Stimulated activated CD4-positive, alpha-beta T cell treated with anti-CD3 and anti-CD28 coated beads, Interleukin-1b, Interleukin-23, amount 100 ng/mL, for 4 hours (primary cell): Measurements from ENCODE around the gene TNRC18.
"Not testable (repeated sequence)": the region's sequence is repeated elsewhere in the genome, so short reads cannot be mapped to it uniquely, and the experiment has no call there.

Experiments used
- DNase-seq, 2 donors: peaks; one replicate each; pipeline ENCODE4 v3.0.0-alpha.2; 2020; ENCODE audit warnings: low read depth in 2 of 2

The TNRC18 gene, protein sequence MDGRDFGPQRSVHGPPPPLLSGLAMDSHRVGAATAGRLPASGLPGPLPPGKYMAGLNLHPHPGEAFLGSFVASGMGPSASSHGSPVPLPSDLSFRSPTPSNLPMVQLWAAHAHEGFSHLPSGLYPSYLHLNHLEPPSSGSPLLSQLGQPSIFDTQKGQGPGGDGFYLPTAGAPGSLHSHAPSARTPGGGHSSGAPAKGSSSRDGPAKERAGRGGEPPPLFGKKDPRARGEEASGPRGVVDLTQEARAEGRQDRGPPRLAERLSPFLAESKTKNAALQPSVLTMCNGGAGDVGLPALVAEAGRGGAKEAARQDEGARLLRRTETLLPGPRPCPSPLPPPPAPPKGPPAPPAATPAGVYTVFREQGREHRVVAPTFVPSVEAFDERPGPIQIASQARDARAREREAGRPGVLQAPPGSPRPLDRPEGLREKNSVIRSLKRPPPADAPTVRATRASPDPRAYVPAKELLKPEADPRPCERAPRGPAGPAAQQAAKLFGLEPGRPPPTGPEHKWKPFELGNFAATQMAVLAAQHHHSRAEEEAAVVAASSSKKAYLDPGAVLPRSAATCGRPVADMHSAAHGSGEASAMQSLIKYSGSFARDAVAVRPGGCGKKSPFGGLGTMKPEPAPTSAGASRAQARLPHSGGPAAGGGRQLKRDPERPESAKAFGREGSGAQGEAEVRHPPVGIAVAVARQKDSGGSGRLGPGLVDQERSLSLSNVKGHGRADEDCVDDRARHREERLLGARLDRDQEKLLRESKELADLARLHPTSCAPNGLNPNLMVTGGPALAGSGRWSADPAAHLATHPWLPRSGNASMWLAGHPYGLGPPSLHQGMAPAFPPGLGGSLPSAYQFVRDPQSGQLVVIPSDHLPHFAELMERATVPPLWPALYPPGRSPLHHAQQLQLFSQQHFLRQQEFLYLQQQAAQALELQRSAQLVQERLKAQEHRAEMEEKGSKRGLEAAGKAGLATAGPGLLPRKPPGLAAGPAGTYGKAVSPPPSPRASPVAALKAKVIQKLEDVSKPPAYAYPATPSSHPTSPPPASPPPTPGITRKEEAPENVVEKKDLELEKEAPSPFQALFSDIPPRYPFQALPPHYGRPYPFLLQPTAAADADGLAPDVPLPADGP (N-terminal part only)

DNA sequence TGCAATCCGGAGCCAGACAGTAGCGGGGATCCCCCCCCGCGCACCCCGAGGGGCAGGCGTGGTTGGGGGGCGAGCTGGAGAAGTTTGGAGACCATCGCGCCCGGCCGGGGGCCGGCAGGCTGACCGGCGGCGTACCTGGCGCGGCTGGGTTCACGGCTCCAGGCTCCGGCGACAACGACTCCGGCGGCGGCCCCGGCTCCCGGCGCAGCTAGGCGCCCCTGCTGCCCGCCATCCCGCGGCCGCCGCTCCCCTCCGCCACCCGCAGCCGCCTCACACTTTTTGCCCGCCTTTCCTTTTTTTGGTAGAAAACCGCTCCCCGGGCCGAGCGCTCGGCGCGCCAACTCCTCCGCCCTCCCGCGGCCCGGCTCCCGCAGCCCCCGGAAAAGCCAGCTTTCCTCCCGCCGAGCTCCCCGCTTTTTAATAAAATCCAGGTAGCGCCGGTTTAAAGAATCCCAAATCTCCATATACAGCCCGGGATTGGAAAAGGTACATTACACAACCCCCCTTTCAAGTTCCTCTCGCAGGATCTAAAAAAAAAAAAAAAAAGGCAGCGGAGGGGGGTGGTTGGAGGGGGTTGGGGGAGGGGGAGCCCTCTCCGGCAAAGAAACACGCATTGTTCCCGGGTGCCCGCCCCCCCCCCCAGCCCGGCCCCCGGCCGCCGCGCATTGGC lies at the start of gene TNRC18:
Gene TNRC18 (minus strand): TSS at position 529 of the 670 bp plus-strand sequence. CDS start 2,588 bp downstream, outside the sequence.
- DNase-seq = no peak

DNA sequence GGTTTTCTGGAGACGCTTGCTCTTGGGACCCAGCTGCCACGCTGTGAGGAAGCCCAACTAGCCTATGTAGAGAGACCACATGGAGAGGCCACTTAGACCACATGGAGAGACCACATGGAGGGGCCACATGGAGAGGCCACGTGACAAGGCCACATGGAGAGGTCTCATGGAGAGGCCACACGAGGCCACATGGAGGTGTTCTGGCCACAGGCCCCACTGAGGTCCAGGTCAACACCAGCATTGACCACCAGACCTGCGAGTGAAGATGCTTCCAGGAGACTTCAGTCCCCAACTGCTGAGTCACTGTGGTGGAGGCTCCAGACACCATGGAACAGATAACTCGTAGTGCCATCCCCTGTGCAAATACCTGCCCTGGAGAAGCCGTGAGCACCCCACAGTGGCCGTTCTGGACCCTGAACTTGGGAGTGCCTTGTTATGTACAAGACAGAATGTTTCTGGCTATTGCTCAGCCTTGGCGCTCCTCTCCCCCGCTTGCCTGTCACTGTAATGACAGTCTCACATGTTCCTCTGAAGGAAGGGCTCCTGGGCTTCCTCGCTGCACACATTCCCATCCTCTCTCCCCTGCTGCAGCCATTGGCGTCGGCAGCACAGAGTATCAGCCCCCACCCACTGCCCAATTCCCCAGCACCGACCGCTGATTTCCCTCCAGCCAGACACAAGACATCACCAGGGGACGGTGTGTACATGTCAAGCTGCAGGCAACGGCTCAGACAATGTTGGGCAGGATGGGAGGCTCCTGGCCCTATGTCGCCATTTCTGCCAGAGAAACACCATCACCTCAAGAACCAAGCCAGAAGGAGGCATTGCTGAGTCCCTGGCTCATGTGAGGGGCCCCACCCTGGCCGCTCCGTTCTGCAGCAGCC lies 49.0 kb upstream of the TNRC18 start:
- DNase-seq = no peak

DNA sequence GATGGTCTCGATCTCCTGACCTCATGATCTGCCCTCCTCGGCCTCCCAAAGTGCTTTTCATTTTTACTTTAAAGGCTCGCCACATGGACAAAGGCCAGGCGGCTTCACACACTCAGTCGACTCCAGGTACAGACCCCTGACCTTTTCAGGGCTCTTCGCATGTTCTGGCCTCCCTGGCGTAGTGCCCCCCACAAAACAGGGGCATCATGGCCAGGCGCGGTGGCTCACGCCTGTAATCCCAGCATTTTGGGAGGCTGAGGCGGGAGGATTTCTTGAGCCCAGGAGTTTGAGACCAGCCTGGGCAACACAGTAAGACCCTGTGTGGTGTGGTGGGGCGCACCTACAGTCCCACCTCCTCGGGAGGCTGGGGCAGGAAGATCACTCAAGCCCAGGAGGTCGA lies 48.0 kb upstream of the TNRC18 start:
- not testable (repeated sequence) for DNase-seq

GRCh38 chr7:5470816-5471215 lies 47.2 kb upstream of the TNRC18 start:
- no peak for DNase-seq

GRCh38 chr7:5470167-5470532 lies 46.5 kb upstream of the TNRC18 start:
- DNase-seq = no peak

DNA sequence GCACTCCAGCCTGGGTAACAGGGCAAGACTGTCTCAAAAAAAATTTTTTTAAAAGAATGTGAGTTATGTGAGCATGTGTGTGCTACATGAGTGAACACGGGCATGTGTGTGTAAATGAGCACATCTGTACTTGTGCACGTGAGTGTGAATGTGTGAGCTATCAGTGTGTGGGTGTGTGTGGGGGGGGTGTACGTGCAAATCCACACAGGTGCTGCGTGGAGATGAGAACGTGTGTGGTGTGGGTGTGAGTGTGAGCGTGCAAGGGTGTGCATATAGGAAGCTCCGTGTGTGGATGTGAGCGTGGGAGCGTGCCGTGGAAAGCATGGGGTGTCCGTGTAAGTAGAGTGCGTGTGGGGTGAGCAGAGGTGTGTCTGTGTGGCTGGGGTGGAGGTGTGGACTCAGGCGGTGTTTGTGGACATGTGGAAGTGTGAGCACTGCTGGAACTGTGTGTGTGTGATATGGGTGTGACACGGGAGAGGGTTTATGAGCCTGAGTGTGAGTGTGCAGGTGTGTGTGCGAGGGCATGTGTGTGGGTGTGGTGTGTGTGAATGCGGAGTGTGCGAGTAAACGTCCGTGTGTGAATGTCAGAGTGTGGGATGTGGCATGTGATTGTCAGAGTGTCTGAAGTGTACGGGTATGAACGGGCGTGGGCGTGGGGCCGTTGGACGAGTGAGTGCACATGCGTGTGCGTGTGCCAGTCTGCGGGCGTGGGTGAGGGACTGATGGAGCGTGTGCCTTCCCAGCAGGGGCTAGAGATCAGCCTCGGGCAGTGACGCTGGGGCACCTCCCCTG lies 45.9 kb upstream of the TNRC18 start:
- DNase-seq = no peak

DNA sequence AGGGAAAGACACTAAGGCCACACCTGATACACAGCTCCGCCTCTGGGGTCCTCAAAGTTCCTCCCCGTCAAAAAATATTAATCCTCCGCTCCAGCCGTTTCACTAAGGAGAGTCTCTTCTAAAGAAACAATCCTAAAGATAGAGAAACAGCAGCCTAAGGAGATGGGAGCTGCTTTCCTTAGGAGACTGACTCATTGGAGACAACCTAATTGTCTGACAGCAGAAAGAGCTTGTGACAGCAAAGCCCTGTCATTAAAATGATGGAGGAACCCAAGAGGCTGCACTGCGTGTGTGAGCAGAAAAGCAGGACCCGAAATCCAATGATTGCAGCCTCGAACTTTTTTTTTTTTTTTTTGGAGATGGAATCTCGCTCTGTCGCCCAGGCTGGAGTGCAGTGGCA lies 44.0 kb upstream of the TNRC18 start:
- no peak for DNase-seq

DNA sequence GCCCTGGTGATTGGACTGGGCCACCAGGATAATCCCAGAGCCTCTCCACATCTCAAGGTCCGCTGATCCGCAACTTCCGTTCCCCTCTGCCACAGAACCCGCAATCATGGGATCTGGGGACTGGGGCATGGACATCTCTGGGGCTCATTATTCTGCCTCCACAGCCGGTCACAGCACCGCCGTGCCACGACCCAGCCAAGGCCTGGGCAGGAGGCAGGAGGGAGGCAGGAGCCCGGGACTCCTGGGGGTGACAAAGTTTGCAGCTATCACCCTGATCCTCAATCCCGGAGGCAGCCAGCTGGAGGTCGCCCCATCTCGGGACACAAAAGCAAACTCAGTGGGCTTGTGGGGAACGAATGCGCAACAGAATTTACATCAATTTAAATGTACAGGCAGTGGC lies 42.9 kb upstream of the TNRC18 start:
- DNase-seq = no peak

DNA sequence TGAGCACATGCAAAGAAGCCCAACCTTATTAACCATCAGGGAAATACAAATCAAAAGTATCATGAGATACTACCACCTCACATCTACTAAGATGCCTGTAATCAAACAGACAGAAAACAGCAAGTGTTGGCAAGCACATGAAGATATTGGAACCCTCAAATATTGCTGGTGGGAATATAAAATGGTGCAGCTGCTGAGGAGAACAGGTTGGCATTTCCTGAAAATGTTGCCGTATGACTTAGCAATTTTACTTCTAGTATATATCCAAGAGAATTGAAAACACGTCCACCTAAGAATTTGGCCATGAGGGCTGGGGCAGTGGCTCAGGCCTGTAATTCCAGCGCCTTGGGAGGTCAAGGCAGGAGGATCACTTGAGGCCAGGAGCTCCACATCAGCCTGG lies 39.4 kb upstream of the TNRC18 start:
- no peak for DNase-seq

DNA sequence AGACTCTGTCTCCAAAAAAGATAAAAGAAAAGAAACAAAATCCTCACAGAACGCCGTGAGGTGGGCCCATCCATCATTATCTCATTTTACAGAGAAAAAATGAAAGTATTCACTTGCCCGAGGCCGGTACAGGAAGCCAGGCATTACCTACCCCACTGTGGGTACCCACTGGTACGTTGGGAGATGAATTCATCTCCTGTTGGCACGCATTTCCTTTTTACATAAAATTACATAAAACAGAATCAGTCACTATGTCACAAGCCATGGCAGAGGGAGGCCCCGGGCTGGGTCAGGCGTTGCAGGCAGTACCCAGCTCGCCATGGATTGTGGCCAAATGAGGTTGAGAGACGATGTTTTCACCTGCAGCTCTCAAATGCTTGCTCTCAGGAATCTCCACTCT lies 38.6 kb upstream of the TNRC18 start:
- DNase-seq = no peak

GRCh38 chr7:5458921-5459480 lies 35.4 kb upstream of the TNRC18 start:
- DNase-seq = no peak

- no peak for DNase-seq
These were observed 33.7 kb upstream of the TNRC18 start for GRCh38 chr7:5457245-5457735.

GRCh38 chr7:5456409-5456808 lies 32.8 kb upstream of the TNRC18 start:
- DNase-seq = no peak

- no peak for DNase-seq
These were observed 32.1 kb upstream of the TNRC18 start for GRCh38 chr7:5455581-5456219.

GRCh38 chr7:5455175-5455574 lies 31.5 kb upstream of the TNRC18 start:
- no peak for DNase-seq

DNA sequence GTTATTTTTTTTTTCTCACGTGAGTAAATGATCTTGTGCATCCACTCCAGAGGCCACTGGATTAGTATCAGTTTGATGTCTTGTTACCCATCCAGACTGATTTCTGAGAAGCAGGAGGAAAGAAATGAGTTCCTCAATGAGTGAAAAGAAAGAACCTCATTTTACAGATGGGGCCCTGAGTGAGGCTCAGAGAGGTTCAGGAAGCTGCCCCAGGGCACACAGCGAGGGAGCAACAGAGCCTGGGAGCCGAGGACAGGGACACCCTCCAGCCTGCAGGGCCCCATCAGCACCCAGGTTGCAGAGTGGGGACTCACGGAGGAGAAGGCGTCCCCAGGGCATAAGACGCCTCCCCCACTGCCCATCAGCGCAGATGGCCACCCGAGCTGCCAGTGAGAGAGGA lies 30.9 kb upstream of the TNRC18 start:
- DNase-seq = no peak

GRCh38 chr7:5453566-5454075 lies 30.0 kb upstream of the TNRC18 start:
- DNase-seq = no peak

DNA sequence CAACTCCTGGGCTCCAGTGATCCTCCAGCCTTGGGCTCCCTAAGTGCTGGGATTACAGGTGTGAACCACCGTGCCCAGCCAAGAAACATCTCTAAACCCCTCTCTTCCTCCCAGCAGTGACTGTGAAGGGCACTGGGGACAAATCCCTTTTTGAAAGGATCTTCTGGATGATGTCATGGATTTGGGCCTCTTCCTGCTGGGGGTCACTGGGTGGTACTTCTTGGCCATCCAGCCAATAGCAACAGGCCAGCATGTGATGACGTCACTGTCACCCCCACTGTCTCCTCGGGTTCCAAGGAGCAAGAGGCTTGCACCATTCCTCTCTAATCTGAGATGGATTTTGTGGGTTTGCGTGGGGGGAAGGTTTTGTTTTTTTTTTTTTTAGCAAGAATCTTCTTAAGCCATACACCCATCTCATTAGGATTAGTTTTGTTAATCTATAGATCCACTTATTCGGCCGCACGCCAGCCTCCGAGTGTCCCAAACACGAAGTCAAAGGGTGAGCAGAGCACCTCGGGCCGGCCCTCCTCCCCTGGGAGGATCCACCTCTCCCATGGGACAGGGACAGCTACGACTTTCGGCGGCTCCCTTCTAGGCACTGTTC lies 29.4 kb upstream of the TNRC18 start:
- DNase-seq = no peak
